ENCODE results near the gene AGBL5. TPM values are rescaled to one million over a fixed set of nuclear protein-coding genes. Genes with fewer than 3 reads are reported as not detected.

The AGBL5 gene
- total RNA-seq, 2 experiments from 2014 or later, result 12.5 to 14.5 TPM

DNA sequence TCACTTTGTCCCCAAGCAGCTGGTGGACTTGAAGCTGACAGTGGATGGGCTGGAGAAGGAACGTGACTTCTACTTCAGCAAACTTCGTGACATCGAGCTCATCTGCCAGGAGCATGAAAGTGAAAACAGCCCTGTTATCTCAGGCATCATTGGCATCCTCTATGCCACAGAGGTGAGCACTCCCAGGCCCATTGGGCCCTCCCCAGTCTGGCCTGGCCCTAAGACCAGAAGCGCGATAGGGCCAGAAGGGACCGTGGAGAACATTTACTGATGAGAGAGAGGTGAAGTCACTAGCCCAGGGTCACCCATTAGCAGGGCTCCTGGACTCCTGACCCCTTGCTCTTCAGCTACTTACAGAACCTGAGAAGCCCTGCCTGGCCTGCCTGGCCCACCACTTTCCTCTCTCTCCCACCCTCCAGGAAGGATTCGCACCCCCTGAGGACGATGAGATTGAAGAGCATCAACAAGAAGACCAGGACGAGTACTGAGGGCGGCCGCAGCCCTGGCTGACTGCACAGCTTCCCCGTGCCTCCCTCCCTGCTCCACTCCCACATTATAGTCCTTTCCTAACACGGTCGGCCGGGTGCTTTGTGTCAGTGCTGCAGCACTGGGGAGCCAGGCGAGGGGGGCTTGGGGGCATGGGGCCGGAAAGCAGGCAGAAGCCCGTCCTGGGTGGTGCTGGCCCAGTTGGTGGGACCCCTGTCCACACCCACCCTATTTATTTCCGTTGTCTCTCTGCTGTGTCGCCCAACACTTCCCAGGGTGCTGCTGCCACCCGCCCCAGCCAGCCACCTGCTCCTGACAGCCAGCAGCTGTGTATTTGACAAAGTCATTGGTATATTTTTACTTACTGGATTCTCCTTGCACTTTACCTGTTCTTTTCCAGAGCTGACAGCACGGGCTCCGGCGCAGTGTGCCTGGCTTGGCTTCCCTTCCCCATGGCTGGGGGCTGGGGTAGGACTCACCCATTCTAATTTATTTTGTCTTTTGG, 25.3 kb upstream of the AGBL5 start:
- Mint-ChIP-seq H3K9me3 (ENCODE audit: low read depth) (no peaks in the 10 kb centered on the region), H3K27me3 (no peaks in the 10 kb centered on the region), H3K4me3 (no peak overlapping the region), H3K36me3 (ENCODE audit: low read depth) (peaks cover 13% of the 10 kb centered on the region), H3K27ac (no peak overlapping the region), H3K4me1 (peaks cover 13% of the 10 kb centered on the region)
- POLR2A ChIA-PET, result no interaction called here
- CTCF ChIA-PET, result no interaction called here
- ATAC-seq (no peak), DNase-seq (no peak)
- intact Hi-C loops (cut with DNase I, micrococcal nuclease), result no loop called here

DNA sequence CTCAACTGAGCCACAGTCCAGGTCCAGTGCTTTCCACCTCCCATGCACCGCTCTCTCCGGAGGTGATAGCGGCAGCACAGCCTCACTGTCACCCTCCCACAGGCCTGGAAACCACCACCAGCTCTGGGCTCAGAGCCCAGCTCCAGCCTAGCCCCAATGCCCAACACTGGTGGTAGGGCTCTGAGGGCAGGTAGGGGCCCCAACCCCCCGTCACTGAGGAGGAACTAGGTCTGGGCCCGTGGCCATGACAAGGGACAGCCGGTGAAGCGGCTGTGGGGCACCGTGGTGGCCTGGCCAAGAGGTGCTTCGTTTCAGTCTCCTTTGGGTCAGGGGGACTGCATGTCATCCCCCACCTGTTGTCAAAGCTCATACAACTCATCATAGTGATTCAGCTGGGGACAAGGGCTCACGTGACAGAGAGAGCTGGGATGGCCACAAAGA, 24.2 kb upstream of the AGBL5 start:
- POLR2A ChIA-PET, result no interaction called here
- Mint-ChIP-seq H3K27me3 (no peaks in the 10 kb centered on the region), H3K36me3 (ENCODE audit: low read depth) (peaks cover 18% of the 10 kb centered on the region), H3K4me1 (peaks cover 22% of the 10 kb centered on the region), H3K9me3 (ENCODE audit: low read depth) (no peaks in the 10 kb centered on the region), H3K4me3 (no peak overlapping the region), H3K27ac (no peak overlapping the region)
- CTCF ChIA-PET, result no interaction called here
- intact Hi-C loops (cut with DNase I, micrococcal nuclease), result no loop called here
- DNase-seq (no peak), ATAC-seq (no peak)

DNA sequence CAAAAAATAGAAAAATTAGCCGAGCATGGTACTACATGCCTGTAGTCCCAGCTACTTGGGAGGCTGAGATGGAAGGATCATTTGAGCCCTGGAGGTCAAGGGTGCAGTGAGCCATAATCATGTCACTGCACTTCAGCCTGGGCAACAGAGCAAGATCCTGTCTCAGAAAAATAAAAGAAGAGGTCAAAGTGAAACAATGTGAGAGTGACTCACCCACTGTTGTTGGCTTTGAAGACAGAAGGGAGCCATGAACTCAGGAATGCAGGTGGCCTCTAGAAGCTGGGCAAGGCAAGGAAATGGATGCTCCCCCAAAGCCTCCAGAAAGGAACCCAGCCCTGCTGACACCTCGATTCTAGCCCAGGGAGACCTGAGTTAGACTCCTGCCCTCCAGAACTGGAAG, 22.4 kb upstream of the AGBL5 start:
- H3K27me3 Mint-ChIP-seq, result no peaks in the 10 kb centered on the region
- intact Hi-C loops (cut with DNase I, micrococcal nuclease), result no loop called here
- H3K36me3 Mint-ChIP-seq (ENCODE audit: low read depth), result peaks cover 21% of the 10 kb centered on the region
- CTCF ChIA-PET, result interaction anchor here (0.5 to 0.6 kb wide), 2 partner anchors 8 to 14 kb away, joined by 3 to 4 read pairs; no protein-coding TSS in a partner anchor
- H3K27ac Mint-ChIP-seq, result no peak overlapping the region
- POLR2A ChIA-PET, result no interaction called here
- DNase-seq (no peak), ATAC-seq (no peak)
- peaks cover 29% of the 10 kb centered on the region for H3K4me1 Mint-ChIP-seq
- no peak overlapping the region for H3K4me3 Mint-ChIP-seq
- H3K9me3 Mint-ChIP-seq (ENCODE audit: low read depth), result no peaks in the 10 kb centered on the region

DNA sequence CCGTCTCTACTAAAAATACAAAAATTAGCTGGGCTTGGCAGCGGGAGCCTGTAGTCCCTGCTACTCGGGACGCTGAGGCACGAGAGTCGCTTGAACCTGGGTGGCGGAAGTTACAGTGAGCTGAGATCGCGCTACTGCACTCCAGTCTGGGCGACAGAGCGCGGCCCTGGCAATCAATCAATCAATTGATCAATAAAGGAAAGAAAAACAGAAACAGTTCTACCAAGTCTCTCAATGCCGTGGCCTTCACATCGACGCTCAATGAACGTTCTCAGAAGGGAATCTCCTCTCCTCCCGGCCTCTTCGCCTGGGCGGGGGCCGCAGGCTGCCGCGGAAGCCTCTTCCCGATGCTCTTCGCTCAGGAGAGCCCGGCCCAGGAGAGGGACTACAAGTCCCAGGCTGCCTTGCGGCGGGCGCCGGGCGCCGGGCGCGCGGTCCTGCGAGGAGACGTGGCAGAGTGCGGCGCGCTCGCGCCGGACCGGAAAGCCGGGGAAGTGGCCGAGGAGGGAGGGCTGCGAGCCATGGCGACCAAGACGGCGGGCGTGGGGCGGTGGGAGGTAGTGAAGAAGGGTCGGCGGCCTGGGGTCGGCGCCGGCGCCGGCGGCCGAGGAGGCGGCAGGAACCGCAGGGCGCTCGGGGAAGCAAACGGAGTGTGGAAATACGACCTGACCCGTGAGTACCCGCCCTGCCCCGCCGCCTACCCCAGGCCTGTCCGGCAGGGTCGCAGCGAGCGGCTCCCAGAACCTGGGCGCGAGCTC, 18.8 kb upstream of the AGBL5 start, which contains the start of gene TMEM214:
TMEM214 (plus strand) TSS at position 471 of the 758 bp plus-strand sequence; CDS start at position 522, 51 bp downstream.
- H3K36me3 Mint-ChIP-seq (ENCODE audit: low read depth), result peaks cover 49% of the 10 kb centered on the region
- no peaks in the 10 kb centered on the region for H3K27me3 Mint-ChIP-seq
- ChIA-PET POLR2A (interaction anchor here (0.6 to 1.6 kb wide), 3 partner anchors 18 to 48 kb away, joined by 3 to 15 read pairs (median 3); partner anchors contain the start of gene AGBL5), CTCF (interaction anchor here (0.7 to 3.0 kb wide), 3 partner anchors 18 to 71 kb away, joined by 3 to 17 read pairs (median 10); partner anchors contain the start of gene AGBL5)
- peak; percentile 96 for ATAC-seq
- peaks cover 39% of the 10 kb centered on the region for H3K4me1 Mint-ChIP-seq
- intact Hi-C loops (cut with DNase I, micrococcal nuclease), result loop anchor here (1.0 kb wide), 9 partner anchors 18 to 247 kb away; partner anchors contain the start of genes AGBL5 (in 1 of the 2), CAD (in 1 of the 2), KHK (in 1 of the 2) and MAPRE3 (in 1 of the 2)
- peak; percentile 89 for DNase-seq
- H3K9me3 Mint-ChIP-seq (ENCODE audit: low read depth), result no peaks in the 10 kb centered on the region
- H3K4me3 Mint-ChIP-seq, result peak within 1 kb of the TSS; percentile 89
- peak within 1 kb of the TSS; percentile 80 for H3K27ac Mint-ChIP-seq

DNA sequence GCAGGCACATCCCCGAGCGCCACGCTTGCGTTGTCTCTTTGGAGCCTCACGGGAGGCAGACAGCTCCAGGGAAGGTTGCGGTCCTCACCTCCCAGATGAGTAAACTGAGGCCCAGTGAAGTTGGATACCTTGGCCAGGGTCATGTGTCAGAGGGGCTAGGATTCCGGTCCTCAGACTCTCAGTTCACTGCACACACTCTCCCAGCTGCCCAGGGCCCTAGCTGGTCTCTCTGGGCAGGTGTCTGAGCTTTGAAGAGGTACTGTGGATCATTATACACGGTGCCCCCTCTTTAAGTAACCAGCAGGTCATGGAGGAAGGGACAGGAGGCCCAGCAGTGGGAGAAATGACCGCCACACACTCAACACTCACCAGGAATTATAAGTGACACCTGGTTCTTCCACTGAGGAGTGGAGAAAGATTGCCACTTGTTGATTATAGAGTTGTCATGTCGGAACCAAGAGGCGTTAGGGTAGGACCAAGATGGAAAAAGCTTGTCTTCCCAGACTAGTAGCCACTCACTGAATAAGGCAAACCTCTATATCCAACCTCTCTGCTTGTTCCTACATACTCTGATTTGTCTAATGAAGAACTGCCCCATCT, 18.1 kb upstream of the AGBL5 start:
- peaks cover 56% of the 10 kb centered on the region for H3K36me3 Mint-ChIP-seq (ENCODE audit: low read depth)

DNA sequence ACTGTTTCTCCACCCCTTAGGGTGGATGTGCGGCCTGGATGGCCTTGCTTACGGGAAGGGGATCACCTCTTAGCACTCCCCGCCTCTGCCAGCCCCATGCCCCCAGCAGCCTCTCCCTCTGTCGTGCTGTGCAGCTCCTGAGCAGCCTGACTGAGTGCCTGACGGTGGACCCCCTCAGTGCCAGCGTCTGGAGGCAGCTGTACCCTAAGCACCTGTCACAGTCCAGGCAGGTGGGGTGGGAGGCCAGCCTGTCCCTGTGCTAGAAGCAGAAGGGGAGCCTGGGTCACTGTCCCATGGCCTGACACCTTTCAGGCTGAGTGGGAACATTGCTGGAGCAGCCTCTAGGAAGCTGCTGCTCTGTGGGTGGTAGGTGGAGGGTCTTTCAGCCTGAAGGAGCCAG, 13.5 kb upstream of the AGBL5 start:
- peaks cover 20% of the 10 kb centered on the region for H3K4me1 Mint-ChIP-seq
- DNase-seq, result no peak
- no peak overlapping the region for H3K4me3 Mint-ChIP-seq
- POLR2A ChIA-PET, result no interaction called here
- intact Hi-C loops (cut with DNase I, micrococcal nuclease), result no loop called here
- no peak for ATAC-seq
- CTCF ChIA-PET, result interaction anchor here (3.3 kb wide), 1 partner anchor 21 kb away, joined by 10 read pairs; no protein-coding TSS in a partner anchor
- no peaks in the 10 kb centered on the region for H3K27me3 Mint-ChIP-seq
- H3K36me3 Mint-ChIP-seq (ENCODE audit: low read depth), result peaks cover 70% of the 10 kb centered on the region
- no peak overlapping the region for H3K27ac Mint-ChIP-seq
- H3K9me3 Mint-ChIP-seq (ENCODE audit: low read depth), result no peaks in the 10 kb centered on the region

More for the DNA sequence above, 18.1 kb upstream of the AGBL5 start:
- DNase-seq (no peak), ATAC-seq (no peak)
- Mint-ChIP-seq H3K27ac (peak overlapping the region; percentile 74), H3K27me3 (no peaks in the 10 kb centered on the region), H3K9me3 (ENCODE audit: low read depth) (no peaks in the 10 kb centered on the region), H3K4me3 (peak overlapping the region; percentile 89), H3K4me1 (peaks cover 39% of the 10 kb centered on the region)
- ChIA-PET CTCF (interaction anchor here (0.7 to 3.0 kb wide), 7 partner anchors 13 to 1864 kb away, joined by 3 to 17 read pairs (median 4); partner anchors contain the start of gene AGBL5), POLR2A (interaction anchor here (0.6 to 1.6 kb wide), 3 partner anchors 17 to 48 kb away, joined by 3 to 15 read pairs (median 5); partner anchors contain the start of genes AGBL5 and OST4)
- intact Hi-C loops (cut with DNase I, micrococcal nuclease), result no loop called here

DNA sequence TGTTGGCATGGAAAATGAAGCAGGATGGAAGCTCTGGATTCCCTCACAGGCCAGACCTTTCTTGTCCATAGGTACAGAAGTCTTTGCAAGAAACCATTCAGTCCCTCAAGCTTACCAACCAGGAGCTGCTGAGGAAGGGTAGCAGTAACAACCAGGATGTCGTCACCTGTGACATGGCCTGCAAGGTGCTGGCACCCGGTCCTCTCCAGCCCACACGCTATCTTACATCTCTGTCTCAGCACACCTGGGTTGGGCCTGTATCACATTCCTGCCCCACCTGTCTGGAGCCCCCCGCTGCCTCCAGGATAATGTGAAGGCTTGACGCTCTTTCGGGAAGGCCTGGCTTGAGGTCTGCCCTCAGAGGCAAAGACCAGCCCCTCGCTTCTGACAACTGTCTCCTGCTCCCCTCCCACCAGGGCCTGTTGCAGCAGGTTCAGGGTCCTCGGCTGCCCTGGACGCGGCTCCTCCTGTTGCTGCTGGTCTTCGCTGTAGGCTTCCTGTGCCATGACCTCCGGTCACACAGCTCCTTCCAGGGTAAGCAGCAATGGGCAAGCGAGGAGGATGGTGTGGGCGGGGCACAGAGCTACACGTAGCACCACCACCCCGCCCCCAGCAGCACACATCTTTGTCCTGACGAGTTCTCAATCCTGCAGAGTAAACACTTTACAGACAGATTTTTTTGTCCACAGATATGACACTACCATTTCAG, 12.7 kb upstream of the AGBL5 start:
- no peaks in the 10 kb centered on the region for H3K27me3 Mint-ChIP-seq
- DNase-seq (no peak), ATAC-seq (no peak)
- H3K27ac Mint-ChIP-seq, result no peak overlapping the region
- no peak overlapping the region for H3K4me3 Mint-ChIP-seq
- H3K4me1 Mint-ChIP-seq, result peaks cover 16% of the 10 kb centered on the region
- ChIA-PET POLR2A (interaction anchor here (1.3 kb wide), 1 partner anchor 13 kb away, joined by 4 read pairs; the partner anchor contains the start of gene AGBL5), CTCF (interaction anchor here (0.7 to 3.3 kb wide), 4 partner anchors 21 to 264 kb away, joined by 3 to 10 read pairs (median 3); no protein-coding TSS in a partner anchor)
- no peaks in the 10 kb centered on the region for H3K9me3 Mint-ChIP-seq (ENCODE audit: low read depth)
- intact Hi-C loops (cut with DNase I, micrococcal nuclease), result no loop called here
- H3K36me3 Mint-ChIP-seq (ENCODE audit: low read depth), result peaks cover 70% of the 10 kb centered on the region

DNA sequence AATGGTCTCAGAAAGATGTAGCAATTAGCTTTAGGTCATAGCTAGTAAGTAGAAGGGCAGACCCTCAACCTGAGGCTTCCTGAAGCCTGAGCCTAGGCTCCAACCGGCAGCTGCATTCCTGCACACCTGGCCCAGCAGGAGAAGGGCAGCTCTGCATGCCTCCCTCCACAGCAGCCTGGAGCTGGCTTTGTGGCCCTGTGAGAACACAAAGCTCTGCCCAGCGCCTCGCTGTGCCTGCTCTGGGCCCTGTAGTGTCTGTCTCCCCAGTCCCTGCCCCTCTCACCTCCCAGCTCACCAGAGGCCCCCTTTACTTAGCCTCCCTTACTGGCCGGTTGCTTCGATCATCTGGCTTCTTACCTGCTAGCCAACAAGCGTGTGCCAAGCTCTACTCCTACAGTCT, 12.0 kb upstream of the AGBL5 start:
- ChIA-PET POLR2A (interaction anchor here (1.3 kb wide), 1 partner anchor 12 kb away, joined by 4 read pairs; the partner anchor contains the start of gene AGBL5), CTCF (interaction anchor here (0.7 to 3.3 kb wide), 5 partner anchors 20 to 130 kb away, joined by 3 to 10 read pairs (median 3); no protein-coding TSS in a partner anchor)
- H3K9me3 Mint-ChIP-seq (ENCODE audit: low read depth), result no peaks in the 10 kb centered on the region
- H3K4me3 Mint-ChIP-seq, result no peak overlapping the region
- no peak for DNase-seq
- H3K4me1 Mint-ChIP-seq, result peaks cover 9% of the 10 kb centered on the region
- H3K27me3 Mint-ChIP-seq, result no peaks in the 10 kb centered on the region
- intact Hi-C loops (cut with DNase I, micrococcal nuclease), result no loop called here
- ATAC-seq, result no peak
- no peak overlapping the region for H3K27ac Mint-ChIP-seq
- H3K36me3 Mint-ChIP-seq (ENCODE audit: low read depth), result peaks cover 64% of the 10 kb centered on the region

DNA sequence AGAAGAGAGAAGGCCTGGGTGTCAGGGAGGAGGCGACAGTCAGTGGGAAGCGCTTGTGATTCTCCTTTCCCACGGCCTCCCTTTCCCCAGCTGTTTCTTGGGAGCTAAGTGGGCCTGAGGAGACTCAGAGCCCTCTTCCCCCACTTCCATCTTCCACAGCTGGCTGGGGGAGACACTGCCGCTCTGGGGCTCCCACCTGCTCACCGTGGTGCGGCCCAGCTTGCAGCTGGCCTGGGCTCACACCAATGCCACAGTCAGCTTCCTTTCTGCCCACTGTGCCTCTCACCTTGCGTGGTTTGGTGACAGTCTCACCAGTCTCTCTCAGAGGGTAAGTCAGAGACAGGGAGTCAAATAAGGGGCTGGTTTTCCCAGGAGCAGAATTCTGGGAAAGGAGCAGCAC, 11.6 kb upstream of the AGBL5 start:
- H3K36me3 Mint-ChIP-seq (ENCODE audit: low read depth), result peaks cover 67% of the 10 kb centered on the region
- ChIA-PET POLR2A (interaction anchor here (1.3 kb wide), 1 partner anchor 12 kb away, joined by 4 read pairs; the partner anchor contains the start of gene AGBL5), CTCF (interaction anchor here (0.9 to 1.2 kb wide), 4 partner anchors 11 to 130 kb away, joined by 3 to 5 read pairs (median 4); no protein-coding TSS in a partner anchor)
- intact Hi-C loops (cut with DNase I, micrococcal nuclease), result no loop called here
- no peak overlapping the region for H3K4me3 Mint-ChIP-seq
- no peak for ATAC-seq
- DNase-seq, result no peak
- H3K27me3 Mint-ChIP-seq, result no peaks in the 10 kb centered on the region
- no peak overlapping the region for H3K27ac Mint-ChIP-seq
- H3K9me3 Mint-ChIP-seq (ENCODE audit: low read depth), result no peaks in the 10 kb centered on the region
- peaks cover 8% of the 10 kb centered on the region for H3K4me1 Mint-ChIP-seq

DNA sequence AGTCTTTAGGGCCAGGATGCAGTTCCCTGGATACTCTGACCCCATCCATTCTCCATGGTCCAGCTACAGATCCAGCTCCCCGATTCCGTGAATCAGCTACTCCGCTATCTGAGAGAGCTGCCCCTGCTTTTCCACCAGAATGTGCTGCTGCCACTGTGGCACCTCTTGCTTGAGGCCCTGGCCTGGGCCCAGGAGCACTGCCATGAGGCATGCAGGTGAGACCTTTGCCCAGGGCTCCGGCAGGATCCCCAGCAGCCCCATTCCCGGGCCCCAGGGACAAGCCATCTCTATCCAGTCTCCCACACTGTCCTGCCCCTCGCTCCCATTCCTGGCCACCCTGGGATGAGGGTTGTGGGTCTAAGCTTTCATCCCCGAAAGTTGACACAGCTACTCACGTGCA, 11.2 kb upstream of the AGBL5 start:
- Mint-ChIP-seq H3K9me3 (ENCODE audit: low read depth) (no peaks in the 10 kb centered on the region), H3K27me3 (no peaks in the 10 kb centered on the region), H3K4me1 (peaks cover 4% of the 10 kb centered on the region), H3K36me3 (ENCODE audit: low read depth) (peaks cover 63% of the 10 kb centered on the region), H3K4me3 (no peak overlapping the region), H3K27ac (no peak overlapping the region)
- DNase-seq, result no peak
- CTCF ChIA-PET, result interaction anchor here (0.5 to 1.1 kb wide), 5 partner anchors 11 to 59 kb away, joined by 3 to 5 read pairs (median 3); no protein-coding TSS in a partner anchor
- intact Hi-C loops (cut with DNase I, micrococcal nuclease), result no loop called here
- POLR2A ChIA-PET, result interaction anchor here (1.3 kb wide), 1 partner anchor 10 kb away, joined by 3 read pairs; no protein-coding TSS in a partner anchor
- no peak for ATAC-seq

Data from activated CD4-positive, alpha-beta T cell treated with anti-CD3 and anti-CD28 coated beads for 36 hours (primary cell).